ENCODE data around the gene FOXP1. TPM values are rescaled to one million over a fixed set of nuclear protein-coding genes. Genes with fewer than 3 reads are reported as not detected.

Gene FOXP1
- total and polyA plus RNA-seq, 8 donors, result 95.1 to 143 (median 123) TPM

- no peak for TF ChIP-seq CTCF (IDR thresholded peaks at IDR 0.05)
- ATAC-seq (no peak), DNase-seq (no peak)
- H3K36me3 ChIP-seq, result peaks cover 0 to 80% of the 10 kb centered on the region in 2 donors
- no peak overlapping the region for H3K4me3 ChIP-seq
- no peaks in the 10 kb centered on the region for H3K27me3 ChIP-seq
- peaks cover 0 to 21% of the 10 kb centered on the region in 2 donors for H3K4me1 ChIP-seq
- no peak overlapping the region for H3K27ac ChIP-seq
- intact Hi-C loops (cut with DNase I), result no loop called here
- H3K9me3 ChIP-seq, result no peaks in the 10 kb centered on the region
Measured at GRCh38 chr3:71042759-71043158, 540.8 kb downstream of the FOXP1 start.

GRCh38 chr3:71041371-71041770 is 542.2 kb downstream of the FOXP1 start:
- DNase-seq (no peak), ATAC-seq (no peak)
- Histone ChIP-seq H3K4me1 (peaks cover 0 to 21% of the 10 kb centered on the region in 2 donors), H3K36me3 (peaks cover 0 to 79% of the 10 kb centered on the region in 2 donors), H3K27ac (no peak overlapping the region), H3K9me3 (no peaks in the 10 kb centered on the region), H3K27me3 (no peaks in the 10 kb centered on the region), H3K4me3 (no peak overlapping the region)
- intact Hi-C loops (cut with DNase I), result no loop called here
- TF ChIP-seq CTCF (IDR thresholded peaks at IDR 0.05), result no peak

DNA sequence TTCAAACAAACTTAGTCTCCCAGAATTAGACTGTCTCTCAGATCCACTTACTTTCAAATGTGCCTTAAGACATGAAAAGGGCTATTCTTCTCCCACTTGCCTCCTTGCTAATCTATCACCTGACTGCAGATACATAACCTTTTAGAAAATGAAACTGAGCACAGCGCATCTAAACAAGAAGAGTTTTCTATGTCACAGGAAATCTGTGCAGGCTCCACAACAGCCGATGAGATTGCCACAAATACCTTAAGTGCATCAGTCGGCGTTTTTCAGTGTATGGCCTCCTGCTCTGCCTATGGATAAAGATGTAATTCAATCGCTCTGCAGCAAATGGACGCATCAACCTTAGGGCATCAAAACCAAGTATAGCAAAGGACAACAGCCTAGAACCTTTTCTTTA is 544.2 kb downstream of the FOXP1 start:
- DNase-seq (no peak), ATAC-seq (no peak)
- Histone ChIP-seq H3K9me3 (no peaks in the 10 kb centered on the region), H3K27me3 (no peaks in the 10 kb centered on the region), H3K27ac (no peak overlapping the region), H3K4me3 (no peak overlapping the region), H3K4me1 (peaks cover 0 to 29% of the 10 kb centered on the region in 2 donors), H3K36me3 (peaks cover 0 to 70% of the 10 kb centered on the region in 2 donors)
- intact Hi-C loops (cut with DNase I), result no loop called here
- TF ChIP-seq CTCF (IDR thresholded peaks at IDR 0.05), result no peak

GRCh38 chr3:71037775-71038174 is 545.8 kb downstream of the FOXP1 start:
- DNase-seq (no peak), ATAC-seq (no peak)
- Histone ChIP-seq H3K4me1 (peaks cover under 1 to 43% of the 10 kb centered on the region in 2 donors), H3K9me3 (no peaks in the 10 kb centered on the region), H3K27me3 (no peaks in the 10 kb centered on the region), H3K27ac (no peak overlapping the region), H3K36me3 (peaks cover 0 to 64% of the 10 kb centered on the region in 2 donors), H3K4me3 (no peak overlapping the region)
- no peak for TF ChIP-seq CTCF (IDR thresholded peaks at IDR 0.05)
- intact Hi-C loops (cut with DNase I), result no loop called here

DNA sequence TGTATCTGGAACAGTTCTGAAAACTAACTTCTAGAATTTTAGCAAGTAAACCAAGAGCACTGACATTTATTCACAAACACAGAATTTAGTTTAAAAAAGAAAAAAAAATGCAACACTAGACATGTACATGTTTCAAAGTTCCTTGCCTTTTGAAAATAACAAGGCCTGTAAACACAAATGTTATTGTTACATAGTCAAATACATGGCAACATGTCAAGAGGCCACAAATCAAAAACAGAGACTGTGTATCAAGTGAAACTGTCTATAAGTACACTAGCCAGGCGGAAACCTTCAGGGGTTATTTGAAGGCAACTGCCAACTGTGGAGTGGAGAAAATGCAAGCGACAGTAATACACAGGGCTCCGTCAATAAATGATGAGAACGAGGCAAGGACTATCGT is 547.6 kb downstream of the FOXP1 start:
- ATAC-seq (no peak), DNase-seq (no peak)
- intact Hi-C loops (cut with DNase I), result no loop called here
- Histone ChIP-seq H3K36me3 (peaks cover 0 to 52% of the 10 kb centered on the region in 2 donors), H3K4me1 (peaks cover 7 to 62% of the 10 kb centered on the region in 2 donors), H3K4me3 (no peak overlapping the region), H3K27ac (peak overlapping the region in 1 of 2 donors; percentile 34), H3K9me3 (no peaks in the 10 kb centered on the region), H3K27me3 (no peaks in the 10 kb centered on the region)
- TF ChIP-seq CTCF (IDR thresholded peaks at IDR 0.05), result no peak
